Neural cell (in vitro differentiated cells): ENCODE results near the gene ARMCX6.

Source experiments
- CTCF ChIP-seq: fragments of 450-650 bp; IDR thresholded peaks from 2 replicates; pipeline ENCODE4 v1.5.1; 2014; ENCODE audit warnings: antibody characterized with exemption, mild to moderate bottlenecking, moderate library complexity; ENCODE audit not compliant: poor library complexity, severe bottlenecking
- EP300 ChIP-seq: fragments of 450-650 bp; conservative IDR thresholded peaks from 2 replicates; pipeline ENCODE4 v1.6.1; 2014; ENCODE audit warnings: antibody characterized with exemption, mild to moderate bottlenecking, moderate library complexity; ENCODE audit not compliant: poor library complexity, severe bottlenecking
- EZH2 ChIP-seq: fragments of 200-600, 300-800 bp; shearing (Covaris generic), sonication (generic); IDR thresholded peaks from 2 replicates; pipeline ENCODE4 v1.6.1; 2014; ENCODE audit warnings: antibody characterized with exemption, low read length, borderline replicate concordance, mild to moderate bottlenecking; ENCODE audit not compliant: insufficient read depth, poor library complexity, severe bottlenecking
- MXI1 ChIP-seq: fragments of 450-650 bp; conservative IDR thresholded peaks from 2 replicates; pipeline ENCODE4 v1.6.1; 2014; ENCODE audit warnings: antibody characterized with exemption, mild to moderate bottlenecking; ENCODE audit not compliant: poor library complexity, severe bottlenecking
- RAD21 ChIP-seq: fragments of 450-650 bp; conservative IDR thresholded peaks from 2 replicates; pipeline ENCODE4 v1.6.1; 2014; ENCODE audit warnings: antibody characterized with exemption, mild to moderate bottlenecking, moderate library complexity
- REST ChIP-seq: IDR thresholded peaks from 2 replicates; pipeline ENCODE4 v1.6.1; 2012; ENCODE audit warnings: borderline replicate concordance
- SMC3 ChIP-seq: fragments of 450-650 bp; conservative IDR thresholded peaks from 2 replicates; pipeline ENCODE4 v1.6.1; 2014; ENCODE audit warnings: antibody characterized with exemption, mild to moderate bottlenecking, moderate library complexity; ENCODE audit not compliant: poor library complexity

DNA sequence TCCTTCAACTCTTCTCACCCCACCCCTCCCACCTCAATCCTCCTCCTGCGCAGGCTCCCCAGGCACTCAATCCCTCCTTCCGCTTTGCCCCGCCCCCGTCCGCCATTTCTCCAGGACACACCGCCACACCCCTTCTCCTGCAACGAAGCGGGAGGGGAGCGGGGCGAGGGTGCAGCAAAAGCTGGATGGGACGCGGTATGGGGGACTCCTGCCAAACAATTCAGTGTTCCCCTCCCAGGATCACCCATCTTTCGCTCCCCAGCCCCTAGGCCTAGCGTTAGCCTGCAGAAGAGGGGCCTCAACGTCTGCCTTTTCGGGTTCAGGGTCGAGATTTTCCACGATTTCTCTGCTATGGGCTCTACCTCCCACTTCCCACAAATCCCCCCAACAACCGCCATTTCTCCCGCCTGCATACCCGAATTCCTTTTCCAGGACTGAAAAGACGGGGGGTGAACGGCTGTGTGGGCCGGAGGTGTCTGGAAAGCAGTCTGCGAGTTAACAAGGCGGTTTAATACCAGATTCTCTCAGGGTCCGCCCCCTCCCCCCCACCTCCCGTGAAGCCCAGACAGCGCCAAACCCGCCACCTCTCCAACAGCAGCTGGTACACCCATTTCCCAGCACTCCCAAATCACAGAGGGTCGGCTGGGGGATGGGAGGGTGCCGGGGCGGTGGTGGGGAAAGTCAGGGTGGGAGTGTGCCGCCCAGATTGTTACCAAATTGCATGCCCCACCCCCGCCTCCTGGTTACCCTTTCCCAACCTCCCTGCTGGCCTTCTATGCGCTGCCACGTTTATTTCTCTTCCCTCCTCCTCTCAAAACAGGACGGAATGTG lies 41.1 kb upstream of the ARMCX6 start:
- peak; percentile 74 for TF ChIP-seq REST
- TF ChIP-seq CTCF: no peak
- no peak for TF ChIP-seq EZH2
- peak; percentile 27 for TF ChIP-seq MXI1
- TF ChIP-seq EP300: peak; percentile 35
- TF ChIP-seq RAD21: no peak
- TF ChIP-seq SMC3: peak; percentile 14
